Measurements from ENCODE around the gene PNPLA2.

Gene PNPLA2

DNA sequence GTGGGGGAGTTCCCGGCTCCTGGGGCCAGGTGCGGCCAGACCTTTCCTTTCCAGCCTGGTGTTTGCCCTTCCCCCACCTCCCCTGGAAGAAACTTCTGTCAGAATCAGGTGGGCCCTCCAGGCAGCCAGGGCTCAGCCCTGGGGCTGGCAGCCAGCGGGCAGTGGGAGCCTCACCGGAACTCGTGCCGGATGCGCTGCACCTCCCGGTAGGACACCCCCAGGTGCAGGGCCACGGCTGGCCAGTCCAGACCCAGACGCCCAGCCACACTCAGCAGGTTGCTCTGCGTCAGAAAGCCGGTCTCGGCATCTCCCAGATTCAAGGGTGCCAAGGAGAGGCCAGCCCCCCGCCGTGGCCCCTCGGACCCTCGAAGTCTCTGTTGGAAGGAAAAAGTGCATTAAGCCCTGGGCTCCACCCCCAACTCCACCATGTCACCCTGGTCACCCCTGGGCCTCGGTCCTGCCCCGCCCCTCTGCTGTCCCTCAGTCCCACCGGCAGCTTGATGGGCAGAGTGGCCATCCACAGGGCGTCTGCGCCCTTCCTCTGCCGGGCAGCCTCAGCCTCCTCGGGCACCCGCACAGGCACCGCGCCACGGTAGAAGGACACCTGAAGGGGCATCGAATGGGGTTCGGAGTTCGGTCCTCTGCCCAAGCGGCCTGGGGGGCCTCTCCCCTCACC, 18.9 kb upstream of the PNPLA2 start:
- no peak for DNase-seq

- DNase-seq: no peak
These were observed 18.2 kb upstream of the PNPLA2 start for GRCh38 chr11:800473-800872.

DNA sequence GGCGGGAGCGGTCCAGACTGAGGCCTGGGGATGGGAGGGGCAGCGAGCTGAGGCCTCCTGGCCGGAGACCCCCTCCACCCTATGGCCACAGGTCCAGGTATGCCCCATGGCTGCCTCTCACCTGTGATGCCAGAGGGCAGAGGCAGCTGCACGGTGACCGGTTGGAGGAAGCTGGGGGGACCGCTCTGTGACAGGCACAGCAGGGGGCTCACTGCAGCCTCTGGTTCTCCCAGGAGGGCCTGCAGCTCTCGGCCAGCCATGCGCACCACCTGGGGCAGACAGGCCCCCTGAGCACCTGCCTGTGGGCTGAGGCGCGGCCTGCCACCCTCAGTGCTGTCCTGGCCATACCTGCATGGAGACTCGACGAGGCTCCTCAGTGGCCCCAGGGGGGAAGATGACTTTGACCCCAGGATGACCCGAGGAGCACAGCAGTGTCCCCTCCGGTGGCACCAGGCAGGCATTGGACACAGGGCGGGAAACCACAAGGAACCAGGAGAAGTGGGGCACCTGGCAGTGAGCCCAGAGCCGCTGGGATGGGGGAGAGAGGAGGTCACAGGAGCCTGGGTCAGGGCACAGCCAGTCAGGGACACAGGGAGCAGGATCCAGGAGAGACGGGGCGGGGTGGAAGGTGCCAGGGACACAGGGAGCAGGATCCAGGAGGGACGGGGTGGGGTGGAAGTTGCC, 17.5 kb upstream of the PNPLA2 start:
- no peak for DNase-seq

DNA sequence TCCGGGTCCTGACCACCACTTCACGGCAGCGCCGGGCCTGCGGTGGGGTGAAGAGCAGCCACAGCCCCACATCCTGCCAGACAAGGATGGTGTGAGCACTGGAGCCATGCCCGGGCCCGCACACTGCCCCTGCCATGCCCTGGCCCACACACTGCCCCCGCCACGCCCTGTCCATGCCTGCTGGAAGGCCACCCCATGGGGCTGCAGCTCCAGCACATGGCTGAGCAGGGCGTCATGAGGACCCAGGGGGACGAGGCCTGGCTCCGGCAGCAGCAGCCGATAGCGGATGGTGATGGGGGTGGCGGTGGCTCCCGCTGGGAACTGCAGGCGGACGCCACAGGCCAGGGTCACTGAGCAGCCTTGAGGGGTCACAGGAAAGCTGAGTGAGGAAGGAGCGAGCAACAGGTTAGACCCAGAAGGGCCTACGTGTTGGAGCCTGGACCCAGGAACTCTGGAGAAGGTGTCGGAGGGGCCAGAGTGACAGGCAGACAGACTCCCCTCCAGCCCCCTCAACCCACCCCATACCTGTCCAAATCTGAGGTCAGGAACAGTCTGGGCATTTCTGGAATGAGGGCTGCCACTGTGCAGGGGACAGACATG, 16.6 kb upstream of the PNPLA2 start:
- DNase-seq: no peak

- no peak for DNase-seq
These were observed 15.8 kb upstream of the PNPLA2 start for GRCh38 chr11:802693-803466.

GRCh38 chr11:803467-803742, 15.3 kb upstream of the PNPLA2 start:
- DNase-seq: no peak

- DNase-seq: no peak
These were observed 14.7 kb upstream of the PNPLA2 start for GRCh38 chr11:803770-804598.

GRCh38 chr11:804599-804964, 14.1 kb upstream of the PNPLA2 start:
- no peak for DNase-seq

DNA sequence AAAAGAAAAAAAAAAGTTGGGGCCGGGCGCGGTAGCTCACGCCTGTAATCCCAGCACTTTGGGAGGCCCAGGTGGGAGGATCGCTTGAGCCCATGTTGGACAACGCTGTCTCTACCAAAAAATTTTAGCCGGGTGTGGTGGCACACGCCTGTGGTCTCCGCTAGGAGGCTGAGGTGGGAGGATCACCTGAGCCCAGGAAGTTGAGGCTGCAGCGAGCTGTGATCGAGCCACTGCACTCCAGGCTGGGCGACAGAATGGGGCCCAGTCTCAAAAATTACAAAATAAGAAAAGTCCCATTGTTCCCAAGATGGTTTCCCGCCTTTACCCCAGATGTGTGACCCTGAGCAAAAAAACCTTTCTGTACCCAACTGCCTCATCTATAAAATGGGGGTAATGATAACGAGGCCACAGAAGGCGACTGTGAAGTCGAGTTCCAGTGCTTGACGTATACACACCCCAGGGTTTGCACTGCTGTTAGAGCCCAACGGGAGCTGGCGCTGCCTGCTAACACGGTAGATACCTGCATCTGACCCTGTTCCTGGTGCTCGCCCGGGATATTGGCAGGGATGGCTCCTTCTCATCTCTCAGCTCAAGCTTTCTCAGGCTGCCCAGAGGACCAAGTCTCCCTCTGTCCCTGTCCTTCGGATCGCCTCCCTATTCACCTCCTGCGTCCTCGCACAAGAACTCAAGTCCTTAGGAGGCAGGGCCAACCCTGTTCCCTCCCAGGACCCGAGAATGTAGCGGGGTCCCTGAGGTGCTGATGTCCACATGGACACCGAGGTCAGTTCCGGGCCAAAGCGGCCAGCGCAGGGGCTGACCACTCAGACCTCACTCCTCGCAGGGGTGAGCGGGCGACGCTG, 10.1 kb upstream of the PNPLA2 start:
- peak; percentile 62 for DNase-seq

GRCh38 chr11:809287-810039, 9.3 kb upstream of the PNPLA2 start, which contains the start of gene RPLP2:
Gene RPLP2, plus strand, starts transcription at chr11:809967. Its CDS starts 268 bp downstream, at chr11:810235.
- DNase-seq: peak; percentile 99

- DNase-seq: no peak
These were observed 8.6 kb upstream of the PNPLA2 start for GRCh38 chr11:810040-810567.

GRCh38 chr11:811446-812245, 7.1 kb upstream of the PNPLA2 start:
- no peak for DNase-seq

GRCh38 chr11:812390-812789, 6.3 kb upstream of the PNPLA2 start:
- DNase-seq: no peak

GRCh38 chr11:813072-813455, 5.7 kb upstream of the PNPLA2 start:
- DNase-seq: no peak

DNA sequence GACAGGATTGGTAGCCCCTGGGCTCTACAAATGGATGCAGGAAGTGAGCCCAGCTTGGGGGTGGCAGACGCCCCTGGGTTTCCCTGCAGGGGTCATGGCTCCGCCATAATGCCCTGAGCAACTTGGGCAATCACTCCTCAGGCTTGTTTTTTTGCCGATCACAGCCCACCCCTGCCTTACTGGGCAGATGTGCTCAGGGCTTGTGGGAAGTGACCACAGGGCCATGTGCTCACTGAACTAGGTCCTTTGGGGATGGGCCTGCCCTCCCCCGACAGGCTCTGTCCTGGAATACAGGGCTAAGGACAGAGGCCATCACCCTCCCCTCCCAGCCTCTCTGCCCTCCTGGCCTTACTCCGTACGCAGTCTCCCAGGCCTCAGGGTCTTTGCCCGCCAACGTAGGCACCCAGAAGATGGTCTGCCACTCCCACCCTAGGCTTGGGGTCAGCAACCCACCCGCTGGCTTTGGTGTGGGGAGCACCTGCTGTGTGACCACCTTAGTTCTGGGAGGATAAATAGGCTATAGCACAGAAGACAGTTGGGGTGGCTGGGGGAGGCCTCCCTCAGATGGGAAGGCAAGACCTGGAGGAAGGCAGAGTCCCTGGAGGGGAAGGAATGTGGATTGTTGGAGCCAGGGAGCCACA, 5.1 kb upstream of the PNPLA2 start:
- DNase-seq: no peak

GRCh38 chr11:815675-816432, 2.9 kb upstream of the PNPLA2 start:
- no peak for DNase-seq

- no peak for DNase-seq
These were observed 2.3 kb upstream of the PNPLA2 start for GRCh38 chr11:816433-816779.

GRCh38 chr11:819129-819931, 616 bp downstream of the PNPLA2 start:
- DNase-seq: peak; percentile 93

All from stimulated activated CD8-positive, alpha-beta memory T cell treated with anti-CD3 and anti-CD28 coated beads, Interleukin-4, amount 100 ng/mL, for 48 hours (primary cell).